Panc1 (cell line): Measurements from ENCODE around the gene ANKRD49.

ENCODE experiments used
- CTCF ChIP-seq: fragments of 450-650 bp; IDR thresholded peaks from 2 replicates; pipeline ENCODE4 v1.5.1; 2017; ENCODE audit warnings: mild to moderate bottlenecking
- POLR2AphosphoS5 ChIP-seq: IDR thresholded peaks from 2 replicates; pipeline ENCODE4 v1.6.1; 2012; ENCODE audit warnings: mild to moderate bottlenecking, low read depth, low read length, moderate library complexity
- REST ChIP-seq, 2 experiments: IDR thresholded peaks; 2 replicates each; pipeline ENCODE4 v1.6.1; 2011 to 2012; ENCODE audit warnings: low read depth in 2 of 2, control low read depth in 1 of 2, low read length in 1 of 2, mild to moderate bottlenecking in 1 of 2, moderate library complexity in 1 of 2; ENCODE audit not compliant: insufficient read depth in 1 of 2
- TCF7L2 ChIP-seq: IDR thresholded peaks from 2 replicates; pipeline ENCODE4 v1.6.1; 2011; ENCODE audit warnings: mild to moderate bottlenecking, low read depth, low read length, inconsistent platforms

- TF ChIP-seq CTCF (no peak), POLR2AphosphoS5 (no peak), TCF7L2 (no peak), REST (IDR thresholded peaks at IDR 0.05; ENCODE audit: insufficient read depth in 1 of 2, low read depth in 2 of 2, low read length in 1 of 2) (no peak)
Measured at GRCh38 chr11:94513091-94513490, 19.3 kb downstream of the ANKRD49 start.
